HUDEP-2 (cell line): ENCODE data around the gene SORL1-AS1.
A peak's percentile ranks its signal among the peaks of the same experiment; 100 is the strongest.

ENCODE experiments used
- DNase-seq, 76 experiments: peaks; one replicate each; lab custom pipeline; 2025; ENCODE audit not compliant: unreplicated experiment in 76 of 76; lab: John Stamatoyannopoulos, UW

The SORL1-AS1 gene

DNA sequence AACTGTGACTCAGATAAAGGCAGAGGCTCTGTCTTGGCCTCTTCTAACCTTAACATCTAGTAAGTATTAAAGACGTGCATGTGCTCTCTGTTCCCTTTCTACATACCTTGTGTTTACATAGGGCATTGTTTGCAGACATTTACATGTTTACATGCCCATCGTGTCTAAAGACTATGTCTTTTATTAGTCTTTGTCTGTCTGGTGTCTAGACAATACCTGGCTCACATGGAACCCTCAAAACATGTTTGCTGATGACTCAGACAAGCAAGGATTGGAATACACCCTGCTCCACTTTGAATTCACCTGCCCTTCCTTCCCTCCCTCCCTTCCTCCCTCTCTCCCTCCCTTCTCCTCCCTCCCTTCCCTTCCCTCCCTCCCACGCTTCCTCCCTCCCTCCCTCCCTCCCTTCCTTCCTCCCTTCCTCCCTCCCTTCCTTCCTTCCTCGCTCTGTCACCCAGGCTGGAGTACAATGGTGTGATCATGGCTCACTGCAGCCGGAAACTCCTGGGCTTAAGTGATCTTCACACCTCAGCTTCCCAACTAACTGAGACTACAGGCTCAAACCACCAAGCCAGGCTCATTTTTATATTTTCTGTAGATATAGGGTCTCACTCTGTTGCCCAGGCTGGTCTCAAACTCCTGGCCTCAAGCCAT is 23.7 kb upstream of the SORL1-AS1 start:
- DNase-seq: no peak

- no peak for DNase-seq
These were observed 21.9 kb upstream of the SORL1-AS1 start for GRCh38 chr11:121474680-121475079.

- DNase-seq: no peak
These were observed 20.5 kb upstream of the SORL1-AS1 start for GRCh38 chr11:121473064-121473777.

GRCh38 chr11:121472312-121472711 is 19.5 kb upstream of the SORL1-AS1 start:
- no peak for DNase-seq

- no peak for DNase-seq
These were observed 18.4 kb upstream of the SORL1-AS1 start for GRCh38 chr11:121471167-121471566.

- no peak for DNase-seq
These were observed 17.1 kb upstream of the SORL1-AS1 start for GRCh38 chr11:121469910-121470309.

DNA sequence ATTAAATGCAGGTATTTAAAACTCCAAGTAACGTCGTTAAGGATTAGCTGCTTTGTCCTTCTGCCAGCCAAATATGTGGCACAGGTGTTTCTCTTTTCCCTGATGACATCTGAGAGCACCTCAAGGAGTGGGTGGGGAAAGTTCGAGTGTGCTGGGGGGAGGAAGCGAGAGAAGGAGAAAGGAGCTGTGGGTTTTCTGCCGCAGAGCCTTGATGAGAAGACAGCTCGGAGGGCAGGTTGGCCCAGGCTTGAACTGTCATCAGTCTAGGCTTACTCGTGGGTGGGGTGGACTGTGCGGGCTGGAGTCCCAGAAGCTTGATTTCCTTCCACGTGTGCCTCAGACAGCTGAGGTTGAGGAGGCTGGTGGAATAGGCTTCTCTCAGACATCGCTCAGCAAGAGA is 15.2 kb upstream of the SORL1-AS1 start:
- DNase-seq: no peak

DNA sequence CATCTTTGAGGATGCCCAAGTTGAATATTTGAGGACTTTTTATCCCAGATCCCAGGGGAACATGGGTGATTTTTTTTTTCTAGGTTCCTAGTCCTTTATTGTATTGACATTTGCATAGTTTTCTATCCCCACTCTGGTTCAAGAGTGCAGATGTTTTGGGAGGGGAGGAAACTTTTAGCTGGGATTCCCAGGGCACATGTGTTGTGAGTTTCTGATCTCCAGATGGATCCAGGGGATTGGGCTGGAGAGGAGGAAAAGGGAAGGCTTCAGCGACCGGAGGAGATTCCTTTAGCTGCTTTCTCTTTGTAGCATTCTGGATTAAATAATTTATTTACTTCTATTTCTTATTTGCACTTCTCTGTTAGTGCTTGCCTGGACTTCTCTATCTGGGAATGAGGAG is 14.7 kb upstream of the SORL1-AS1 start:
- no peak for DNase-seq

DNA sequence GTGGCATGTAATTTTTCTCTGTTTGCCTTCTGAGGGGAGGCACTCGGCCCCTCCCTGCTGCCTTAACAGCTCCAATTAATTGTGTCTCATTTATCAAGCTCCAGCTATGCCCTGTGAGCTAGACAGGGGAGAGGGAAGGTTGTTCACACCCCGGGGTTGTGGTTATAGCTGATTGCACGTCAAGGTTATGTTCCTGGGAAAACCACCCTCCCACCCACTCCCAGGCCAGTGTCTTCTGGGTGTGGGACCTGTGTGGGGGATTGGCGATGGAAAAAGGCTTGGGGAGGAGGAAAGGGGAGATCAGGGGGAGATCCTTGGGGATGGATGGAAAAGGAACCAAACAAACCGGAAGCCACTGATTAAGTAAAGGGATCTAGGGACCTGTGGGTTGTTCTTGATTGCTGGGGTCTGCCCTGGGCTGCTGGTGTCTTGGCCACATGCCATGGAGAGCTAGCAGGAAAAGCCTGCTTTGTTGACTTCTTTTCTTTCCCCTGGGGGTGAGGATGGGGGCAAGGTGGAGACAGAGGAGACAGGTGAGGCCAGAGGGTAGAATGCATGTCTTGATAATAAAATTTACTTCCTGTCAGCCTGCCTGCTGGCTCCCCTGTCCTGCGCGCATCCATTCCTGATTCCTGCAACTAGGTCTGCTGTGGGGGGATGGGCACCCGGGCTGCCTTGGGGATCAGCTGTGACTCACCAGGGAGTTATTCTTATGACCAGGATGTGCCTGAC is 13.5 kb upstream of the SORL1-AS1 start:
- no peak for DNase-seq

DNA sequence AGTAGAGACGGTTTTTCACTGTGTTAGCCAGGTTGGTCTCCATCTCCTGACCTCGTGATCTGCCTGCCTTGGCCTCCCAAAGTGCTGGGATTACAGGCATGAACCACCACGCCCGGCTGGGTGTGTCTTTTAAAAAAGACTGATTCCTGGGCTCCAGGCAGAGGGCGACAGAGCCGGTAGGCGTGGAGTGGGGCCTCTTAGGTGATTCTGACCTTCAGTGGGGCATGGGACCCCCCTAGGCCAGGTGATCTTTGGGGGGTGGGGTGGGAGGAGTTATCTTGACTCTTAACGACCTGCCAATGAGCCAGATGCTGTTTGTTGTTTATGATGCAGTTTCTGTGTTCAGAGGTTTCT is 12.9 kb upstream of the SORL1-AS1 start:
- no peak for DNase-seq

DNA sequence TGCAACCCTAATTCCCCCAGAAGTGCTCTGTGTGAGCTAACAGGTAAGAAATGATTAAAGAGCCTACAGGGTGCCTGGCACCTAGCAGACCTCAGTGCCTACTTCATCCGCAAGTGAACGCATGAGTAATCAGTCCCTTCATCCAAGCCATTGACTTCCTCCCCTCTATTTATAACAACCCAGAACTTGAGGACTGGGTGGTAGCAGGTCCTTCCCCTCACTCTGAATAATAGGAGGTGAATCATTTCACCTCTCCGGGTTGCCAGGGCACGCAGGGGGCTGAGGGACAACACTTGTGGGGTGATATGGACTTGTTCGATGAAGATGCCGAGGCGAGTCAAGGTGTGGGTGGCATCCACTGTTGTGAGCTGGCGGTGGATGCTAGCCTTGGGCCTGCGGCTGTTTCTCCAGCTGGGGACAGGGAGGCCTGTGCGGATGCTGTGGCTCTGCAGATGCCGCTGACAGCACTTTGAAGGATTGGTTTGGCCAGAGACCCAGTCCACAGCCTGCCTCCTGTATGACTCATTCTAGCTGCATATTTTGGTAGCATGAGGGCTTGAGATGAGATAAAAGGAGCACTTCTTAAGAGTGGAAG is 11.7 kb upstream of the SORL1-AS1 start:
- DNase-seq: peak in 5 of 76 experiments; percentile 2 to 12 (median 10)

DNA sequence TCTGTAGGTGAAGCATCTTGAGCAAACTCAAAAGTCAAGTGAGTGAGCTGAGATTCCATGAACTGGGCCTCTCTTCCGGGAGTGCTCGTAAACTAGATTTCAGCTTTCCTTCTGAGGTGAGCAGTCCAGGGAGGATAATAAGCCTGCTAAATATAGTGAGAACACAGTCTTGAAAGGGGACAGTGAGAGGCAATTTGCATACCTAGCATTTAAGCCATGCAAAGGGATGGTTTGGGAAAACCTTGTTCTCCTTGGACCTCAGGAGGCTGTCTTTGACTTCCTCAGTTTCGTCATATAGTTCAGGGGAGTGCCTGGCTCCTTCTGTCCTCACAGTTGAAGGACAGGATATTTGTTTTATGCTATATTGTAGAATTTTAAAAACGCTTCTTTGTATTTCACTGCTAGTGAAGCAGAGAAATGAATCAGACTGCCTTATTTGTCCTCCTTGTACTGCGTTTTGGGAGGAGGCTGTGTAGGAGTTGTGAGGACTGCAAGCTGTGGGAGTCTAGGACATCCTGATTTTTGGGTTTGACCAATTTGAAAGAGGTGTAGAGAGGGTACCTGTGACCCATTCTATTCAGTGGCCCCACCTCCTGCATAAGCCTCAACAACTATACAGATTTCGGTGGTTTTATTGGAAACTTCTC is 11.0 kb upstream of the SORL1-AS1 start:
- DNase-seq: no peak

DNA sequence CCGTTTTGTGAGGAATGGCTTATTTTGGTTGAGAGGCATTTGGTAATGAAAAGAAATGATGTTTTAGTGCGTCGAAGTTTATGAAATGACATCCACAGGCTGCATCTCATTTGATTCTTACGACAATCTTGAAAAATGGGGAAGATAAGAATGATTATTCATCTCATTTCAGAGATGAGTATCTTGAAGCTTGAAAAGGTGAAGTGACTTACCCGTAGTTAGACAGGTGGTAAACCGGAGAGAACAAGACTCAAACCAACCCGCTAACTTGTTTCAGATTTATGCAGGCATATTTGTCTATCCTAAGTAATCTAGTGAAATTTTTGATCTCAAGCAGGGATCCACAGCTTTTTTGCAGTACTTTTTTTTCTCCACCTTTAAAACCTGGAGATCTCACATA is 9.1 kb upstream of the SORL1-AS1 start:
- no peak for DNase-seq

DNA sequence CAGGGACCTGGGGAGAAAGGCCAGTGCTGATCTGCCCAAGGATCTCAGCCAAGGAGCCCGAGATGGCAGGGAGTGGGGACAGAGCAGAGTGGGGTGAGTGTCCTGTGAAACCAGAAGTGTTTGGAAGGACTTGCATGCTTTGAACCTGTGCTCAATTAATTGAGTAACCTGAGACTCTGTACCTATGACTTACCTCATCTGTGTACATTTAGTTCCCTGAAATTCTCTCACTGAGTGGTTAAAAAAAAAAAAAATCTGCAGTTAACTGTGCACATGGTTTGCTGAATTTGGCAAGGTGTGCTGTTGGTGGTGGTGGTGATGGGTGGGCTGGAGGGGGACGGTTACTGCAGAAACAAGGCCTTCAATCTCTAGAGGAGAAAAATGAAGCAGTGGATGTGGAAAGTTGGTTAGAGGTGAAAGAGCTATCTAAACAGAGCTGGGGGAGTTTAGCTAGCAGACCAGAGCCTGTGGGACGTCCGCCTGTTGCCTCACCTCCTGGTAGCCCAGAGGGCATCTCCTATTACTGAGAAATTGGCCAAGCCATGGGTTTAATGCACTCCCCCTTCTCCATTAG is 8.3 kb upstream of the SORL1-AS1 start:
- DNase-seq: no peak

GRCh38 chr11:121459413-121460017 is 6.7 kb upstream of the SORL1-AS1 start:
- DNase-seq: no peak

DNA sequence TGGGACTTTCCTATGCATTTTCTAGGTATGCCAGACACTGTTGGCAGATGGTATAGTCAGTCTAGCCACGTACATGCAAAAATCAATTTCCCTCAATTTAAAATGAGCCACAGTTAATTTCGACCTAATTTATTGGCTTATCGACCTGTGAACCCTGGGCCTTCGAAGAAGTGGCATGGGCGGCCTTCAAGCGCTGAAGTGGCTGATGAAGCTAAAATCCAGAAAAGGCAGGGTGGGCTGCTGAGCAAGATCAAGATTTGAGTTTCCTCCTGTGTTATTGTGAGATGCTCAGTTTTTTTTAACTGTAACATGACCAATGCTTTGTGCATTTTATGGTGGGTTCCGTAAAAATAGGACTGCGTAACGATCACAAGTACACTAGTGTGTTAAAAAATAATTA is 5.8 kb upstream of the SORL1-AS1 start:
- no peak for DNase-seq

GRCh38 chr11:121456816-121457431 is 4.2 kb upstream of the SORL1-AS1 start:
- no peak for DNase-seq

DNA sequence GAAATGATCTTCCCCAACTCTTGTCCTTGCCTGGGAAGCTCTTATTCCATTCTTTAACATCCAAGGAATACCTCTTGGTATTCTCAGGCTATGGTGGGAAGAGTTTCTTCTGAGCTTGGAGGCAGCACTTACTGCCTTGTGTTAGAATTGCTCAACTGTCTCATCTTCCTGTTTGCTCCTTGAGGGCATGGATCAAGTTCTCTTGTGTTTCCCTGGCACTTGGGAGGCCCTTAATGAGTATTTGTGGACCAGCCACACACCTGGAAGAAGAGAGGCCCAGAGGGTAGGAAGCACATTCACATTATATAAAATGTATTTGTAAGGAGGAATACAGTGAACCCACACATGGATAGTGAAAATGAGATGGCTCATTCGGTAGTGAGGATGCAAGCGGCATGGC is 3.4 kb upstream of the SORL1-AS1 start:
- no peak for DNase-seq

DNA sequence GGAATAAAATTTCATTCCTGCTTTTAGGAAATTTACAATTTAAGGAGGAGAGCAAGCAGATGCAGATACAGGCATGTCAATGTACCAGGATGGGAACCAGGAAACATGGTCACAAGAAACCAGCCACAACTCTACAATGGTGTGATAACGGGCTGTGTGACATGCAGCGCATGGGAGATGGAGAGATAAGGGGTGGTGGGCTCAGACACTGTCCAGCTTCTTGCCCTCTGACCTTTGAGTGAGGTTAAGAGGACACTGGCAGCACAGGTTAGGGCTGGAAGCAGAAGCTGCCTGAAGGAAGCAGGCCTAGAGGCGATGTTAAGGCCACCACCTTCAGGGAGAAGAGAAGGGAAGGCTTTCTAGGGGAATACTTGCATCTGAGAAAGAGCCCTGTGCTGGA is 2.3 kb upstream of the SORL1-AS1 start:
- DNase-seq: no peak
